GM19035 (cell line): ENCODE results near the gene PRIM2.
"Not testable (repeated sequence)": the region's sequence is repeated elsewhere in the genome, so short reads cannot be mapped to it uniquely, and the experiment has no call there.

Source experiments
- ATAC-seq: cut with Tn5 transposase; IDR thresholded peaks from one replicate; pipeline ENCODE4 v1.9.1; 2021; ENCODE audit not compliant: unreplicated experiment

PRIM2 gene

DNA sequence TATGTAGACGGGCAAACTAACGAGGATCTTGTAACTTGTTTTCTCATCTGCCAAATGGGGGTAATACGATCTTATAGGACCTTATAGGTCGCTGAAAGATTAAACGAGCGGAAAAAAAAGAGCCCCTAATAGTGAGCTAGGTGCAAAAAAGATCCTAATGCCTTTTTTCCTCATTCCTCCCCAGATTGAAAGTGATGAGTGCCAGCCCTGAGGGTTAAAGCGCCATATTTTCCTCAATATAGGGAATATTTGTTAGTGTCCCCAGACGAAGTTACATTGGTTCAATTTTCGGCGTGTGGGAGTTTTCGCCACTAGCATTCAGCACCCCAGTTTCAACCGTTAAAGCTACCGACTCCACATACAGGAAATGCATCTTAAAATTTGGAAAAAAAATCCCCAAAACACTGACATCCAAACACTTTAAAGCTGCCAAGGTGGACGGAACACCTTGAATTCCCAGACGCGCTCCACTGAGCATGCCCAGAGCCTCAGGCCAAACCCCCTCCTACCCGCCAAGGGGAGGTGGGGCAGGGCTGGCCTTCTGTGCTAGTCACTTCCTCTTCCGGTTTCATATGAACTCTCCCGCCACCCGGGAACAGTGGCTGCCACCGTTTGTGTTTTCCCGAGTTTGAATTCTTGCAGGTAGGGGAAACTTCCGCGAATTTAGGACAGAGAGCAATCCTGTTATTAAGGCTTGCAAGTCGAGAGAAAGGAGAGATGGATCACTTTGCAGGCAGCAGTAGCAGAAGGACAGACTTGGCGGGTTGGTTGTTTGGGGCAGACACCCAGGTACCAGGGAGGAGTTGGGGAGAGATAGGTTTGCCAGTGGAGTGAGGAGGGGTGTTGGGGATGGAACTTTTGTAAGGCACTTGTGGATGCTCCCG lies at the start of gene PRIM2:
Gene PRIM2, plus strand, starts transcription at position 571 of the 884 bp plus-strand sequence. CDS start 816 bp downstream, outside the sequence.
- peak; percentile 88 for ATAC-seq

GRCh38 chr6:57268294-57268640 lies 49.2 kb upstream of the PRIM2 start:
- no peak for ATAC-seq

DNA sequence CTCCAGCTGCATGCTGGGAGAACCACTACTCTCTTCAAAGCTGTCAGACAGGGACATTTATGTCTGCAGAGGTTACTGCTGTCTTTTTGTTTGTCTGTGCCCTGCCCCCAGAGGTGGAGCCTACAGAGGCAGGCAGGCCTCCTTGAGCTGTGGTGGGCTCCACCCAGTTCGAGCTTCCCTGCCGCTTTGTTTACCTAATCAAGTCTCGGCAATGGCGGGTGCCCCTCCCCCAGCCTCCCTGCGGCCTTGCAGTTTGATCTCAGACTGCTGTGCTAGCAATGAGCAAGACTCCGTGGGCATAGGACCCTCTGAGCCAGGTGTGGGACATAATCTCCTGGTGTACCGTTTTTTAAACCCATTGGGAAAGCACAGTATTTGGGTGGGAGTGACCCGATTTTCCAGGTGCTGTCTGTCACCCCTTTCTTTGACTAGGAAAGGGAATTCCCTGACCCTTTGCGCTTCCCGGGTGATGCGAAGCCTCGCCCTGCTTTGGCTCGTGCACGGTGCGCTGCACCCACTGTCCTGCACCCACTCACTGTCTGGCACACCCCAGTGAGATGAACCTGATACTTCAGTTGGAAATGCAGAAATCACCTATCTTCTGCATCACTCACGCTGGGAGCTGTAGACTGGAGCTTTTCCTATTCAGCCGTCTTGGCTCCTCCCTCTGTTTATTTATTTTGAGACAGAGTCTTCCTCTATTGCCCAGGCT lies 43.2 kb upstream of the PRIM2 start:
- ATAC-seq = not testable (repeated sequence)

- ATAC-seq = no peak
Observed at GRCh38 chr6:57275384-57275783, 42.0 kb upstream of the PRIM2 start.

DNA sequence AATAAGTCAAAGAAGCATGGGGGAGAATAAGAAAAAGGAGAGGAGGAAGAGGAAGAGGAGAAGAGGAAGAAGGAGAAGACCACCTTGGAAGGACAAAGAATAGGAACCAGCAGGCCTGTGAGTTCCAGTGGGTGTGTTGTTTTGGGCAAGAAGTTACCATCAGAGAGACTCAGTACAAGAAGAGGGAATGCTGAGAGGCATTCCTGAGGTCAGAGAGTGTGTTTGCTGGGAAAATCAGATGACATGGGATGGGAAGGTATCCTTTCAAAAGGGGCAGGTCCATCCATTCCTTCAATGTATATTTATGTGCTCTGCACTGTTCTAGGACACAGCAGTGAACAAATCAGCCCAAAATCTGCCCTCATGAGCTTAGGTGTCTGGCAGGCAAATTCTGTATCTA lies 40.5 kb upstream of the PRIM2 start:
- no peak for ATAC-seq

DNA sequence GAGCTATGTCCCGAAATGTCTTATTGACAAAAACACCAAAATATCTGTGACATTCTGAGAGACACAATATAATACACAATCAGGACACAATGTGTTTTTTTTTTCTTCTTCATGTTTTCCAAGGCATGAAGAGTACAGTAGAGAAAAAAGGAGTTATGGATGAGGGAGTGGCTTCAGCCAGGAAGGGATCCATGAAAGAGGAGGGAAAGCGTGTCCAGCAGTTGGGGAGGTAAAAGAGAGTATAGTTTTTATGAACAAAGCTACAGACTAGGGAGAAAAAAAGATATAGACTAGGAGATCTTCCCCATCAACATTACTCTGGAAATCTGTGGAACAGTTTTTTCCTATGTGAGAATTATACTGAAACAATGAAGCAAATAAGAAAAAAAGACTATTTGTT lies 38.9 kb upstream of the PRIM2 start:
- ATAC-seq = no peak

DNA sequence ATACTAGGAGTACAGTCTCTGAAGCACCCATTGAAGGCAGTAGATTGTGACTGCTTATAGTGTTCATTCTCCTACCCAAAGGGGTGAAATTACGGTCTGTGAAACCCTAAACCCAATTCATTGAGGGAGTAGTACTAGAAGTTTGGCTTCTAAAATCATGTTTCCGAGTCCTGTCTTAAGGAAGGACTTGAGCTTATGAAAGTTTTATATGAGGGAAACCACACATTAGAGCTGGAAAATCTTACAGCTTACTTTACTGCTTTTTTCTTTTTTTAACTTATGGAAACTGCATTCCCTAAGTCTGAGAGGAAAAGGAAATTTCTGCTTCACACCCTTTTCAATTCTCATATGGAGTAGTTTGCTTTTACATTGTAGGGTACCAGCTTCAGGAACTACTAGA lies 38.4 kb upstream of the PRIM2 start:
- ATAC-seq = no peak

- no peak for ATAC-seq
Observed at GRCh38 chr6:57283106-57283505, 34.3 kb upstream of the PRIM2 start.

GRCh38 chr6:57283911-57284455 lies 33.4 kb upstream of the PRIM2 start:
- ATAC-seq = no peak

- not testable (repeated sequence) for ATAC-seq
Observed at GRCh38 chr6:57288136-57288535, 29.3 kb upstream of the PRIM2 start.

GRCh38 chr6:57293472-57293871 lies 24.0 kb upstream of the PRIM2 start:
- ATAC-seq = not testable (repeated sequence)

- ATAC-seq = no peak
Observed at GRCh38 chr6:57294862-57295445, 22.5 kb upstream of the PRIM2 start.

DNA sequence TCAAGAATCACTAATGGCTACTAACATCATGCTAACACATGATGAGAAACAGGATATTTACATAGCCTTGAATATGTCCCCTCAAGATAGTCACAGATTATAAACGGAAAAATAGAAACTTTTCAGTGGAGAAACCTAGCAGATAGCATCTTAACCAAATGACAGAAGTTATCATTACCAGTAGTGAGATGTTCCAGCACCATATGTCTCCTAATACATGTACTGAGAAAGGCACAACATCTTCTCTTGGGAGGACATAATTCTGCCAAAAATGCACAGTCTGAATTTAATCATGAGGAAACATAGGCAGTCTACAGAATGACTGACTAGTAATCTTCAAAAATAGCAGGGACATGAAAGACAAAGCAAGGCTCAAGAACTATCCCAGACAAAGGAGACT lies 19.9 kb upstream of the PRIM2 start:
- no peak for ATAC-seq

DNA sequence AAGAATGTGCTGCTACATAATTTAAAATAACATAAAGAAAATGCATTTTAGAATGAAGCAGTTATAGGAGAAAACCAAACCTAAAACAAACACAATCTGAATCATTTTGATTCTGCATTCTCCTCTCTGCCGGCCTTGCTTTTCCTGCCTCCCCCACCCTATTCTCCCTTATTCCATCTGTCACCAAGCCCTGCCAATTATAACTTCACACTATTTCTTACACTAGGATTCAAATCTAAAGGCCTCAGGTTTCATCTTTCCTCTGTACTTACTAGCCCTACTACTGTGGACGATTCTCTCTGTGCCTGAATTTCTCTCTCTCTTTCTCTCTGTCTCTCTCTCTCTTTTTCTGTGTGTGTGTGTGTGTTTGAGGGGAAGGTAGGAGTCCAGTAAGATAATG lies 18.7 kb upstream of the PRIM2 start:
- ATAC-seq = no peak

DNA sequence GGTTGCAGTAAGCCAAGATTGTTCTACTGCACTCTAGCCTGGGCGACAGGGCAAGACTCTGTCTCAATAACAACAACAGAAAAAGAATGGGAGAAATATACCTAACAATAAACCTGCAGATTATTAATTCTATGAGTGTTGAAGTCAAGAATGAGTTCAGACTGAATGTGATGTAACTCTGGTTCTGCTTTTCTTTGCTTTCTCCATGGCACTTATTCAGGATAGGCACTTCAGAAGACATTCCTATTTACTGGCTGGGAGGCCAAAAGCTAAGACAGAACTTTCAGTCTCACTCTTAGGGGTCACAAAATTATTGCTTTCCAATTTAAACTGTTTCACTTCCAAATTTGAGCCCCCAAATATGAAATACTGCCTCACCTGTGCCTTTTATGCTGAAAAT lies 15.7 kb upstream of the PRIM2 start:
- ATAC-seq = no peak

DNA sequence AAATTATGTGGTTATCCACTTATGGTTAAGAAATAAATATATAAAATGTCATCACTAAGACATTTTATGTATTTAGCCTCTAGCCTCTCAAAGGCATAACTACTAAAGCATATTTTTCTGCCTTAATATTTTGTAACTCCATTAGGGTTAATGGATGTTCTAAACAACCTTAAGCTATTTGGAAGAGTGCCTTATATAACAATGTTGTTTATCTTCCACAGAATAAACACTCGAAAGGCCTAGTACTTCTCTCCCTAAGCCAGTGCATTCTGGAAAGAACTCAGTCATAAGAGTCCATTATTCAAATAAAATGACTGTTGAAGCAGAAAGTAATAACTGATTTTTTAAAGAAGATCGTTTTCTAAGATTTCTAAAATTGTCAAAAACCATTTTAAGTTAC lies 15.0 kb upstream of the PRIM2 start:
- ATAC-seq = no peak

- ATAC-seq = no peak
Observed at GRCh38 chr6:57303931-57304681, 13.3 kb upstream of the PRIM2 start.

DNA sequence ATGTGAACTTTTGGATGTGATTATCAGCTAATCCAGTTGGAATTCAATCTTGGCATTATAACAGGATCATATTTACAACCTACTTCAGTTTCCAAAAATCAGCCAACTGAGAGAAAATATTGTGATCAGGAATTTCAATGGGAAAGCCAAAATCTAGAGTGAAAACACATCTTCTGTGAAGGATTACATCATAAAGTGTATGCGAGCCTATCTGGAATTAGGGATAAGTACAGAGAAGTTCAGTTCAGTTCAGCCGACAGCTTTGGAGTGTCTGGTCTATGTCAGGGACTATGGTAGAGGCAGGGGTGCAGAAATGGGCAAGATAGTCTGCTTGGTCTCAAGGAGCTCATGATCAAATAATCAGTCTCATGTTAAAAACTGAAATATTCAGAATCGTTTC lies 12.3 kb upstream of the PRIM2 start:
- ATAC-seq = no peak

DNA sequence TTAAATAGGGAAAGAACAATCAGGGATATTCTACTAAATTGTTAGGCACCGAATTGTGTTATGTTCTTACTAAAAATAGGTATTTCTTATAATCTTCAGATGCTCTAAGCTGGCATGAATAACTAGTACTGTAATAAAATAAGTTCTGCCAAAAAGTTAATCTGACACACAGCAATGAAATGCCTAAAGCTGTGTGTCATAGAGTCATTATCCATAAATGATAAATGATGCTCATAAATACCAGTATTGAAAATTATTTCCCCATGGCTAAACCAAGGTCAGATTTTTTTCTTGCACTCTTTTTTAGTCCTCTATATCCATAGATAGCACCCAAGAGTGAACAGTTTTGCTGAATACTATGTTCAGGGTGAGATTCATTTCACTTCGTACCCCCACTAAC lies 11.7 kb upstream of the PRIM2 start:
- ATAC-seq = no peak

DNA sequence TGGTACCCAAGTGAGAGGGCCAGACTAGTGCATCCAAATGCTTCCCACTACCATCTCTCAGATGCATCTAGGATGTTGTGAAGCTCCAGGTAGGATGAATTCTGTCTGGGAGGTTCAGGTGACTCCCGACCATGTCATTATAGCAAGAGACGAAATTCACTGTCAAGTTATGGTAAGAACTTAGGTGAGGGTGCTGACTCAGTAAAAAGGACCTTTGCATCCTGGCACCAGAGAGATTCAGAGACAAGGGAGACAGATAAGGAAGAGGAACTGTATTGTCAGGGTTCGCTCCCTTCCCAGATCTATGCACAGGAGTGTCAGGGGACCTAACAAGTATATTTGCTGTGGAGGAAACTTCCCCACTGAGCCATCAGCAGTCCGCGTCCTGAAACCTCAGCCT lies 11.2 kb upstream of the PRIM2 start:
- ATAC-seq = no peak

- no peak for ATAC-seq
Observed at GRCh38 chr6:57307850-57308249, 9.6 kb upstream of the PRIM2 start.
